WTC11 (cell line): Measurements from ENCODE around the gene ARHGEF17. TPM values are rescaled to one million over a fixed set of nuclear protein-coding genes. Genes with fewer than 3 reads are reported as not detected.

ENCODE experiments used
- ATAC-seq: fragments of 200-7000 bp; cut with Tn5 transposase; 2 replicates; pipeline ENCODE4 v1.10.0; 2021; ENCODE audit warnings: mild to moderate bottlenecking, moderate library complexity
- CTCF ChIA-PET: fragments of 300-600 bp; sonication (Branson Sonifier 250); formaldehyde crosslinking; loops from one replicate; lab custom pipeline; 2021; ENCODE audit warnings: antibody characterized with exemption; lab: Charles Lee
- POLR2A ChIA-PET: fragments of 350-600 bp; sonication (Branson Sonifier 250); formaldehyde crosslinking; loops from one replicate; lab custom pipeline; 2021; ENCODE audit warnings: antibody characterized with exemption; lab: Charles Lee
- DNase-seq: peaks from one replicate; pipeline ENCODE4 v3.0.0; 2021; ENCODE audit warnings: low spot score
- H3K27ac Mint-ChIP-seq: 2 replicates; pipeline ENCODE4 v1.8.0; 2021; ENCODE audit warnings: mixed read lengths
- H3K27me3 Mint-ChIP-seq: 2 replicates; pipeline ENCODE4 v1.8.0; 2021; ENCODE audit warnings: low read depth, mild to moderate bottlenecking, moderate library complexity, mixed read lengths
- H3K36me3 Mint-ChIP-seq: 2 replicates; pipeline ENCODE4 v1.8.0; 2021; ENCODE audit warnings: mixed read lengths
- H3K4me1 Mint-ChIP-seq: 2 replicates; pipeline ENCODE4 v1.8.0; 2022; ENCODE audit warnings: mixed read lengths
- H3K4me3 Mint-ChIP-seq: 2 replicates; pipeline ENCODE4 v1.8.0; 2021; ENCODE audit warnings: mild to moderate bottlenecking, moderate library complexity, mixed read lengths
- H3K9me3 Mint-ChIP-seq: 2 replicates; pipeline ENCODE4 v1.8.0; 2021; ENCODE audit warnings: mixed read lengths
- CREB1 ChIP-seq: sonication (generic); formaldehyde crosslinking; IDR thresholded peaks from 2 replicates; pipeline ENCODE4 v1.8.0; 2023; ENCODE audit warnings: mild to moderate bottlenecking, missing genetic modification reagents
- CREM ChIP-seq: sonication (generic); formaldehyde crosslinking; IDR thresholded peaks from 2 replicates; pipeline ENCODE4 v1.8.1; 2022; ENCODE audit warnings: mild to moderate bottlenecking, missing genetic modification reagents, moderate library complexity
- EMX1 ChIP-seq: fragments of 250-450 bp; sonication (Bioruptor Pico); IDR thresholded peaks from 2 replicates; pipeline ENCODE4 v1.8.0; 2021; ENCODE audit warnings: mild to moderate bottlenecking
- ESRRA ChIP-seq: sonication (generic); formaldehyde crosslinking; IDR thresholded peaks from 2 replicates; pipeline ENCODE4 v1.8.1; 2022; ENCODE audit warnings: mild to moderate bottlenecking, missing genetic modification reagents, borderline replicate concordance
- FOXP1 ChIP-seq: sonication (generic); formaldehyde crosslinking; IDR thresholded peaks from 2 replicates; pipeline ENCODE4 v1.8.0; 2022; ENCODE audit warnings: missing genetic modification reagents, mild to moderate bottlenecking, moderate library complexity, borderline replicate concordance
- GTF2I ChIP-seq: fragments of 250-450 bp; sonication (Bioruptor Pico); conservative IDR thresholded peaks from 2 replicates; pipeline ENCODE4 v1.4.0; 2021; ENCODE audit warnings: mild to moderate bottlenecking
- IRF2 ChIP-seq: sonication (generic); formaldehyde crosslinking; IDR thresholded peaks from 2 replicates; pipeline ENCODE4 v1.8.0; 2022; ENCODE audit warnings: low read depth, missing genetic modification reagents, borderline replicate concordance
- MYBL2 ChIP-seq: sonication (generic); formaldehyde crosslinking; IDR thresholded peaks from 2 replicates; pipeline ENCODE4 v1.8.1; 2023; ENCODE audit warnings: mild to moderate bottlenecking, moderate library complexity, missing genetic modification reagents
- NFATC4 ChIP-seq: fragments of 250-450 bp; sonication (Bioruptor Pico); IDR thresholded peaks from 2 replicates; pipeline ENCODE4 v1.9.0; 2021; ENCODE audit warnings: mild to moderate bottlenecking
- NFE2L1 ChIP-seq: sonication (generic); formaldehyde crosslinking; IDR thresholded peaks from 2 replicates; pipeline ENCODE4 v1.8.1; 2023; ENCODE audit warnings: missing genetic modification reagents
- NFYB ChIP-seq: sonication (generic); formaldehyde crosslinking; conservative IDR thresholded peaks from 2 replicates; pipeline ENCODE4 v1.8.0; 2022; ENCODE audit warnings: low read depth, missing genetic modification reagents
- NR1H2 ChIP-seq: sonication (generic); formaldehyde crosslinking; IDR thresholded peaks from 2 replicates; pipeline ENCODE4 v1.9.0; 2021; ENCODE audit warnings: mild to moderate bottlenecking, moderate library complexity, missing genetic modification reagents
- NR3C1 ChIP-seq: sonication (generic); formaldehyde crosslinking; conservative IDR thresholded peaks from 2 replicates; pipeline ENCODE4 v1.8.1; 2023; ENCODE audit warnings: low read depth, mild to moderate bottlenecking, missing genetic modification reagents
- PRRX2 ChIP-seq: fragments of 250-450 bp; sonication (Bioruptor Pico); IDR thresholded peaks from 2 replicates; pipeline ENCODE4 v1.8.0; 2021; ENCODE audit warnings: mild to moderate bottlenecking
- RORB ChIP-seq: fragments of 250-450 bp; sonication (Bioruptor Pico); IDR thresholded peaks from 2 replicates; pipeline ENCODE4 v1.9.0; 2021; ENCODE audit warnings: mild to moderate bottlenecking
- SMAD4 ChIP-seq: sonication (generic); formaldehyde crosslinking; IDR thresholded peaks from 2 replicates; pipeline ENCODE4 v1.8.0; 2022; ENCODE audit warnings: mild to moderate bottlenecking, missing genetic modification reagents
- SOX15 ChIP-seq: fragments of 250-450 bp; sonication (Bioruptor Pico); IDR thresholded peaks from 2 replicates; pipeline ENCODE4 v1.9.0; 2021; ENCODE audit warnings: mild to moderate bottlenecking
- TP53 ChIP-seq: sonication (generic); formaldehyde crosslinking; IDR thresholded peaks from 2 replicates; pipeline ENCODE4 v1.8.1; 2023; ENCODE audit warnings: mild to moderate bottlenecking, missing genetic modification reagents
- ZNF121 ChIP-seq: sonication (generic); formaldehyde crosslinking; IDR thresholded peaks from 2 replicates; pipeline ENCODE4 v1.8.0; 2023; ENCODE audit warnings: missing genetic modification reagents
- ZNF317 ChIP-seq: sonication (generic); formaldehyde crosslinking; IDR thresholded peaks from 2 replicates; pipeline ENCODE4 v1.8.1; 2023; ENCODE audit warnings: low read depth, mild to moderate bottlenecking, moderate library complexity, missing genetic modification reagents, borderline replicate concordance
- ZNF423 ChIP-seq: fragments of 250-450 bp; sonication (Bioruptor Pico); IDR thresholded peaks from 2 replicates; pipeline ENCODE4 v2.1.2; 2022; ENCODE audit warnings: mild to moderate bottlenecking, moderate library complexity
- total RNA-seq: library from RNA; stranded (reverse); gene quantifications from 3 replicates; pipeline ENCODE4 v1.2.3, GENCODE V29; 2021
- TF ChIP-seq, protein P1 (sequence below): sonication (generic); formaldehyde crosslinking; IDR thresholded peaks from 2 replicates; pipeline ENCODE4 v1.8.1; 2022; ENCODE audit warnings: missing genetic modification reagents, borderline replicate concordance
- TF ChIP-seq, protein P2 (sequence below): sonication (generic); formaldehyde crosslinking; IDR thresholded peaks from 2 replicates; pipeline ENCODE4 v1.8.1; 2023; ENCODE audit warnings: mild to moderate bottlenecking, missing genetic modification reagents, moderate library complexity
- TF ChIP-seq, protein P3 (sequence below): sonication (generic); formaldehyde crosslinking; IDR thresholded peaks from 2 replicates; pipeline ENCODE4 v1.8.0; 2022; ENCODE audit warnings: mild to moderate bottlenecking, missing genetic modification reagents
- TF ChIP-seq, protein P4 (sequence below): sonication (generic); formaldehyde crosslinking; IDR thresholded peaks from 2 replicates; pipeline ENCODE4 v1.8.1; 2023; ENCODE audit warnings: mild to moderate bottlenecking, missing genetic modification reagents
- TF ChIP-seq, protein P5 (sequence below): sonication (generic); formaldehyde crosslinking; IDR thresholded peaks from 2 replicates; pipeline ENCODE4 v1.8.1; 2022; ENCODE audit warnings: mild to moderate bottlenecking, missing genetic modification reagents, moderate library complexity, borderline replicate concordance
- TF ChIP-seq, protein P6 (sequence below): fragments of 250-450 bp; sonication (Bioruptor Pico); IDR thresholded peaks from 2 replicates; pipeline ENCODE4 v1.9.0; 2021; ENCODE audit warnings: mild to moderate bottlenecking

ARHGEF17 gene
- total RNA-seq, 1 experiment from 2014 or later: 18.2 TPM

DNA sequence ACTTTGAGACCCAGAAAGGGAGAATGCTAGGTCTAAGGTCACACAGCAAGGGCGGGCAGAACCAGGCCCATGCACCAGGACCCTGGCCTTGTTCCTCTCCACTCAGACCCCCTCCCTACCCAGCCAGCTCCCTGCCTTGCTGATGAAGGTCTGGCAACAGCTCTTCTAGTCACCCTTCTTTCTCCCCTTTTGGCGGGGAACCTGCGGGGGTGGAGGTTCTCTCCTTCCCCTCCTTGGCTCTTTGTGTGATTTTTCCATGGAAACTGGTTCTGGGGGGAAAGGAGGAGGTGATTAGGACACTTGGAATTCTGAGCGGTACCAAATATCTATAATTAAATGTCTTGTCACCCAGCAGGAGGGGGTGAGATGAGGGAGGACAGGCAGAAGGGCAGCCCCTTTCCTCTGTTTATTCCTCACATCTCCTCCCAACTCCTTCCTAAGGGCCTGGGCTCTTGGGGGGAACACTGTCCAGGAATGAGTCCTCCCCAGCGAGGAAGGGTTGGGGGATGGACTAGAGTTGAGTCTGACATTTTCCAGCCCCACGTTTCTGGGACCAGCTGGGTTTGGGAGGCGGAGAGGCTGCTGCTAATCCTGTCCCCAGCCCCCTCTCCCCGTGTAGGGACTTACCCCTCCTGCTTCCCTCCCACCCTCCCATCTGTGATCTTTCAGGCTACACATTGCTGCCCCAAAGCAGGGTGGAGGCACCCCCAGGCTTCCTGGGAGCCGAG, 7.4 kb downstream of the ARHGEF17 start:
- no peaks in the 10 kb centered on the region for H3K36me3 Mint-ChIP-seq
- H3K27me3 Mint-ChIP-seq: peaks cover 9% of the 10 kb centered on the region
- no peak for ATAC-seq
- H3K9me3 Mint-ChIP-seq: no peaks in the 10 kb centered on the region
- ChIA-PET POLR2A (no interaction called here), CTCF (interaction anchor here (1.2 to 1.9 kb wide), 4 partner anchors 8 to 36 kb away, joined by 3 to 18 read pairs (median 9); no protein-coding TSS in a partner anchor)
- no peak for DNase-seq
- H3K27ac Mint-ChIP-seq: no peak overlapping the region
- TF ChIP-seq NFATC4 (CRISPR knock-in tag) (no peak), NR3C1 (no peak), PRRX2 (CRISPR knock-in tag) (no peak), MYBL2 (CRISPR knock-in tag) (no peak), RORB (CRISPR knock-in tag) (no peak)
- TF ChIP-seq, protein P1, sequence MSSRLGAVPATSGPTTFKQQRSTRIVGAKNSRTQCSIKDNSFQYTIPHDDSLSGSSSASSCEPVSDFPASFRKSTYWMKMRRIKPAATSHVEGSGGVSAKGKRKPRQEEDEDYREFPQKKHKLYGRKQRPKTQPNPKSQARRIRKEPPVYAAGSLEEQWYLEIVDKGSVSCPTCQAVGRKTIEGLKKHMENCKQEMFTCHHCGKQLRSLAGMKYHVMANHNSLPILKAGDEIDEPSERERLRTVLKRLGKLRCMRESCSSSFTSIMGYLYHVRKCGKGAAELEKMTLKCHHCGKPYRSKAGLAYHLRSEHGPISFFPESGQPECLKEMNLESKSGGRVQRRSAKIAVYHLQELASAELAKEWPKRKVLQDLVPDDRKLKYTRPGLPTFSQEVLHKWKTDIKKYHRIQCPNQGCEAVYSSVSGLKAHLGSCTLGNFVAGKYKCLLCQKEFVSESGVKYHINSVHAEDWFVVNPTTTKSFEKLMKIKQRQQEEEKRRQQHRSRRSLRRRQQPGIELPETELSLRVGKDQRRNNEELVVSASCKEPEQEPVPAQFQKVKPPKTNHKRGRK (CRISPR knock-in tag): no peak
- TF ChIP-seq, protein P2, sequence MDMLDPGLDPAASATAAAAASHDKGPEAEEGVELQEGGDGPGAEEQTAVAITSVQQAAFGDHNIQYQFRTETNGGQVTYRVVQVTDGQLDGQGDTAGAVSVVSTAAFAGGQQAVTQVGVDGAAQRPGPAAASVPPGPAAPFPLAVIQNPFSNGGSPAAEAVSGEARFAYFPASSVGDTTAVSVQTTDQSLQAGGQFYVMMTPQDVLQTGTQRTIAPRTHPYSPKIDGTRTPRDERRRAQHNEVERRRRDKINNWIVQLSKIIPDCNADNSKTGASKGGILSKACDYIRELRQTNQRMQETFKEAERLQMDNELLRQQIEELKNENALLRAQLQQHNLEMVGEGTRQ (CRISPR knock-in tag): no peak
- TF ChIP-seq, protein P3, sequence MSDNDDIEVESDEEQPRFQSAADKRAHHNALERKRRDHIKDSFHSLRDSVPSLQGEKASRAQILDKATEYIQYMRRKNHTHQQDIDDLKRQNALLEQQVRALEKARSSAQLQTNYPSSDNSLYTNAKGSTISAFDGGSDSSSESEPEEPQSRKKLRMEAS (CRISPR knock-in tag): no peak
- TF ChIP-seq, protein P4, sequence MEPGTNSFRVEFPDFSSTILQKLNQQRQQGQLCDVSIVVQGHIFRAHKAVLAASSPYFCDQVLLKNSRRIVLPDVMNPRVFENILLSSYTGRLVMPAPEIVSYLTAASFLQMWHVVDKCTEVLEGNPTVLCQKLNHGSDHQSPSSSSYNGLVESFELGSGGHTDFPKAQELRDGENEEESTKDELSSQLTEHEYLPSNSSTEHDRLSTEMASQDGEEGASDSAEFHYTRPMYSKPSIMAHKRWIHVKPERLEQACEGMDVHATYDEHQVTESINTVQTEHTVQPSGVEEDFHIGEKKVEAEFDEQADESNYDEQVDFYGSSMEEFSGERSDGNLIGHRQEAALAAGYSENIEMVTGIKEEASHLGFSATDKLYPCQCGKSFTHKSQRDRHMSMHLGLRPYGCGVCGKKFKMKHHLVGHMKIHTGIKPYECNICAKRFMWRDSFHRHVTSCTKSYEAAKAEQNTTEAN (CRISPR knock-in tag): no peak
- TF ChIP-seq, all 79 proteins: peak for 0
- Mint-ChIP-seq H3K4me3 (no peak overlapping the region), H3K4me1 (peaks cover 24% of the 10 kb centered on the region)

DNA sequence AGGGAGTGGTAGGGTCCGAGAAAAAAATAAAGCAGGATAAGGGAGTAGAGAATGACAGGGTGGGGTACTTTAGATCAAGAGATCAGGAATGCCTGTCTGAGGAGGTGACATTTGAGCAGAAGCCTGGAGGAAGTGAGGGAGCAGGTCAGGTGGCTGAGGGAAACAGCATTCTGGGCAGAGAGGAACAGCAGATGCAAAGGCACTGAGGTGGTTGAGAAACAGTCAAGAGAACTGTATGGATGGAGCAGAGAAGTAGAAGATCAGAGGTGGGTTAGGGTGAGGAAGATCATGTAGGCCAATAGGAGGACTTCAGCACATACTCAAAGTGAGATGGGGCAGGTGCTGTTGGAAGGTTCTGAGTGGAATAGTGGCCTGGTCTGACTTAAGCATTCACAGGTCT, 8.3 kb downstream of the ARHGEF17 start:
- Mint-ChIP-seq H3K27me3 (0 out of 2 replicates have a peak, but pooled peaks cover 3% of the 10 kb centered on the region), H3K27ac (no peak overlapping the region; the same call in 1 of the 2 replicates), H3K4me3 (no peak overlapping the region), H3K4me1 (peaks cover 31% of the 10 kb centered on the region), H3K36me3 (no peaks in the 10 kb centered on the region), H3K9me3 (no peaks in the 10 kb centered on the region)
- CTCF ChIA-PET: interaction anchor here (0.8 to 1.9 kb wide), 3 partner anchors 9 to 35 kb away, joined by 3 to 6 read pairs (median 3); no protein-coding TSS in a partner anchor
- no peak for ATAC-seq
- no peak for DNase-seq
- POLR2A ChIA-PET: no interaction called here
- TF ChIP-seq SMAD4: no peak
- no peak for TF ChIP-seq ZNF423 (CRISPR knock-in tag)

DNA sequence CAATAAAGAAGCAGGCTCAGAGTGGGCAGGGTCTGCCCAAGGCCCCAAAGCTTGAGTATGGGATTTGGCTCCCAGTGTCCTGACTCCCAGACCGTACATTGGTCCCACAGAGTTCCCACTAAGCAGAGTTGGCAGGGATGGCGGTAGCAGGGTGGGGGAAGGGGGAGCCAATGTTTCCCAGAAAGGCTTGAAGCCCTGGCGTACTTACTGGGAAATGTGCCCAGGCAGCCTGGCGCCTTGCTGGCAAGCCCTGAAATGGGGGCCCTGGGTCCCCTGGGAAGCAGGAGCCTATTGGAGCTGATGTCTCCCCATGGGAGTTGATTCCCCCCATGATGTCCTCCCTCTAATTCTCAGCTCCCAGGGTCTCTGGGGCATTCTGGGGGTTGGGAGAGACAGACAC, 9.3 kb downstream of the ARHGEF17 start:
- Mint-ChIP-seq H3K27me3 (no peaks in the 10 kb centered on the region), H3K27ac (no peak overlapping the region), H3K36me3 (no peaks in the 10 kb centered on the region), H3K4me3 (no peak overlapping the region), H3K9me3 (no peaks in the 10 kb centered on the region), H3K4me1 (peaks cover 38% of the 10 kb centered on the region)
- ChIA-PET CTCF (interaction anchor here (0.8 to 4.7 kb wide), 5 partner anchors 10 to 34 kb away, joined by 3 to 26 read pairs (median 5); no protein-coding TSS in a partner anchor), POLR2A (no interaction called here)
- TF ChIP-seq CREB1 (no peak), PRRX2 (CRISPR knock-in tag) (no peak), GTF2I (CRISPR knock-in tag) (no peak), NFYB (no peak), NR1H2 (CRISPR knock-in tag) (no peak), CREM (CRISPR knock-in tag) (no peak), IRF2 (CRISPR knock-in tag) (no peak), ZNF317 (CRISPR knock-in tag) (no peak), SOX15 (CRISPR knock-in tag) (no peak), EMX1 (CRISPR knock-in tag) (no peak), NFE2L1 (no peak), ESRRA (CRISPR knock-in tag) (no peak), TP53 (CRISPR knock-in tag) (no peak), FOXP1 (CRISPR knock-in tag) (no peak), ZNF121 (CRISPR knock-in tag) (no peak)
- TF ChIP-seq, protein P5, sequence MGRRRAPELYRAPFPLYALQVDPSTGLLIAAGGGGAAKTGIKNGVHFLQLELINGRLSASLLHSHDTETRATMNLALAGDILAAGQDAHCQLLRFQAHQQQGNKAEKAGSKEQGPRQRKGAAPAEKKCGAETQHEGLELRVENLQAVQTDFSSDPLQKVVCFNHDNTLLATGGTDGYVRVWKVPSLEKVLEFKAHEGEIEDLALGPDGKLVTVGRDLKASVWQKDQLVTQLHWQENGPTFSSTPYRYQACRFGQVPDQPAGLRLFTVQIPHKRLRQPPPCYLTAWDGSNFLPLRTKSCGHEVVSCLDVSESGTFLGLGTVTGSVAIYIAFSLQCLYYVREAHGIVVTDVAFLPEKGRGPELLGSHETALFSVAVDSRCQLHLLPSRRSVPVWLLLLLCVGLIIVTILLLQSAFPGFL: no peak
- TF ChIP-seq, protein P6, sequence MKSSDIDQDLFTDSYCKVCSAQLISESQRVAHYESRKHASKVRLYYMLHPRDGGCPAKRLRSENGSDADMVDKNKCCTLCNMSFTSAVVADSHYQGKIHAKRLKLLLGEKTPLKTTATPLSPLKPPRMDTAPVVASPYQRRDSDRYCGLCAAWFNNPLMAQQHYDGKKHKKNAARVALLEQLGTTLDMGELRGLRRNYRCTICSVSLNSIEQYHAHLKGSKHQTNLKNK (CRISPR knock-in tag): no peak
- TF ChIP-seq, protein P2 (CRISPR knock-in tag): no peak
- ATAC-seq: no peak
- no peak for DNase-seq
